Renal cortex interstitium (tissue), 11 donors: Measurements from ENCODE around the gene SKIC8. TPM values are rescaled to one million over a fixed set of nuclear protein-coding genes. Genes with fewer than 3 reads are reported as not detected.
"Not testable (repeated sequence)": the region's sequence is repeated elsewhere in the genome, so short reads cannot be mapped to it uniquely, and the experiment has no call there.

Source experiments
- DNase-seq, 11 donors: peaks; one replicate each; pipeline ENCODE4 v3.0.0-alpha.2; 2013; ENCODE audit warnings: low read depth in 9 of 11, low spot score in 4 of 11; ENCODE audit errors: extremely low read depth in 1 of 11
- polyA plus RNA-seq, 3 donors: library from polyadenylated mRNA; unstranded; fragments of 120-200 nt; gene quantifications; one replicate each; pipeline ENCODE4 v1.2.1, GENCODE V29; 2013; ENCODE audit not compliant: insufficient read length in 3 of 3

Gene SKIC8
- polyA plus RNA-seq, 3 donors, result 103 to 108 (median 108) TPM

GRCh38 chr15:78266806-78267205 lies 32.6 kb downstream of the SKIC8 start:
- no peak for DNase-seq

DNA sequence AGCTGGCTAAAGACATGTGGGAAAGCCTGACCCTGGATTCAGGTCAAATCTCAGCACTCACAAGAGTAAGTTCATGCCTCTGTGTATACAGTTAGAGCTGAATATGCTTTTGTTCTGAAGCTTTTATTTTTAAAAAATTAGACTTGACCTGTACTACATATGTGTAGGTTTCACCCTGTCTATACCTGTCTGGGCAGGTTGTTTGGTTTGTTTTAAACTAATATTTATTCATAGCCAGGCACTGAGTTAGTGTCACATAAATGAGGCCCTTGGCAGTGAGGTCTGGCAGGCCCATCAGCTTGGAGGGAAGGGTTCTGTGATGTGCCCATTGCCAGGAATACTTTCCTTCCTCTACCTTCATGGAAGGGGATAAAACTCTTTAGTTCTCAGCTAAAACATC lies 33.2 kb downstream of the SKIC8 start:
- no peak for DNase-seq

- no peak for DNase-seq
These were observed 33.6 kb downstream of the SKIC8 start for GRCh38 chr15:78265752-78266224.

DNA sequence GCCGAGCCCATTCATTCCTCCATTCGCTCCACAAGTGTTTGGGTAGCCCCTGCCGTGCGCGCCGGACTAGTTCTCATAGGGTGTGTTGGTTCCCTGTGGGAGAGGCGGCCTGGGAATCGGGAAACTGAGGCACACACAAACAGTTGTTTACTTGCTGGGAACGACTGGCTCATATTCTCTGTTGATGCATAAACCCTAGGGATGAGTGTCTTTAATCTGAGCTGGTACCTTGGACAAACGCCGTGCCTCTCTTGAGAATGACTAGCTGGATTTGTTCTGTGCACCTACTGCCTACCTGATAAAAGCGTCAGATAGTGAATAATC lies 34.3 kb downstream of the SKIC8 start:
- DNase-seq, result no peak

DNA sequence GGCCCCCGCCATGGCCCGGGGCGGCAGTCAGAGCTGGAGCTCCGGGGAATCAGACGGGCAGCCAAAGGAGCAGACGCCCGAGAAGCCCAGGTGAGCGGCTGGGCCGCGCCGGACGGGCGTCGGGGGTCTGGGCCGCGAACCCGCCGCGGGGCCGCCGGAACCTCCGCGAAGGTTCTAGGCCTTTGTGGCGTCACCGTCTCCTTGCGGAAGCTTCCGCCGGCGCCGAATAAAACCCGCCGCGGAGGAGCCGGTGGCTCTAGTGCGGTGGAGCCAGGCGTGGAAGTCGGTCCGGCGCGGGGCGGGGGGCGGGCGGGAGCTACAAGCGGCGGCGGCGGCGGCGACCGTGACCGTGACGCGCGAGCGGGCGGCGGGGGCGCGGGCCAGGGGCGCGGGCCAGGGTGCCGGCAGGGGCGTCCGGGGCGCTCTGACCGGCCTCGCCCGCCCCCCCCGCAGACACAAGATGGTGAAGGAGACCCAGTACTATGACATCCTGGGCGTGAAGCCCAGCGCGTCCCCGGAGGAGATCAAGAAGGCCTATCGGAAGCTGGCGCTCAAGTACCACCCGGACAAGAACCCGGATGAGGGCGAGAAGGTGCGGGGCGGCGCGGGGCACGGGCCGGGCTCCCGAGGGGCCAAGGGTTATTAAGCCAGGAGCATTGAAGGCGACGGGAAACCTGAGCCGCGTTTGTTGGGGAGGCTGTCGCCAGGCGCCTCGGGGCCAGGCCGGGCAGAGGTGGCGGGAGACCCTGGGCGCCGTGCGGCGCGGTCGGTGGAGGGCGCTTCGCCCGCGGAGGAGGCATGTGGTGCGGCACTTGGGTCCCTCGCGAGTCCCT lies 34.9 kb downstream of the SKIC8 start, which contains the start of gene DNAJA4:
Gene DNAJA4, plus strand, starts transcription at position 259 of the 833 bp plus-strand sequence. Its CDS starts 202 bp downstream, at position 461.
- DNase-seq, result peak in 6 of 11 donors; percentile 29 to 52 (median 42)

DNA sequence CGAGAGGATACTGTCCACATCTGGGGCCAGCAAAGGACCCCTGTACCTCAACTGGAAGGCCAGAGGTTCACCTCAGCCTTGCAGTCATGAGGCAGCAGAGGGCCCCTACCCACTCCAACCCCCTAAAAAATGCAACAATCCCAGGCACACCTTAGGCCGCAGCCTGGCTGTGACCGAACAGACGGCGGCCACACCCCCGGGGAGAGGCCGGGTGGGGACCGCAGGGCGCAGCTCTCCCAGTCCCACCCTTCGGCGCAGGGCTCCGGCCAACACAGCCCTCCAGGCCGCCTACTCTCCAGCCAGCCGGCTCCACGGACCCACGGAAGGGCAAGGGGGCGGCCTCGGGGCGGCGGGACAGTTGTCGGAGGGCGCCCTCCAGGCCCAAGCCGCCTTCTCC lies 35.5 kb downstream of the SKIC8 start:
- DNase-seq, result no peak

DNA sequence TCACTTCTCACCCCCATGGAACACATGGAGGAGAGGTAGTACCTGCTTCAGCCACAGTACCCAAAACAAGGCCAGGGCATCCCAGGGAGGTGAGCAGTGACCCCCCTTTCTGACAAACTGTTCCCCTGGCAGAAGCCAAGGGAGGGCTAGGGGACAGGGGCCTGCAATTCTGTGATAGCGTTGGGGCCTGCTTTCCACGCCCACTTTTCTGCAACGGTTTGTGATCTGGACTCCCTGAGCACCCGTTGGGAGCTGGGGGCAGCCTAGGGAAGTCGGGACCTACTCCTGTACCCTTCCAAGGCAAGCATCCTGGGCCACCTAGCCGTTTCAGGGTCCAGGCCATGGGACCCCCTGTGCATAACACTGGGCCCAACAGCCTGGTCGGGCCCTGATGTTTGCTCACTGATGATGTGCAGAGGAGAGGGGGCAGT lies 36.0 kb downstream of the SKIC8 start:
- DNase-seq, result no peak

GRCh38 chr15:78261062-78261461 lies 38.3 kb downstream of the SKIC8 start:
- no peak for DNase-seq

- no peak for DNase-seq
These were observed 38.9 kb downstream of the SKIC8 start for GRCh38 chr15:78260489-78260888.

- no peak for DNase-seq
These were observed 40.2 kb downstream of the SKIC8 start for GRCh38 chr15:78259232-78259631.

DNA sequence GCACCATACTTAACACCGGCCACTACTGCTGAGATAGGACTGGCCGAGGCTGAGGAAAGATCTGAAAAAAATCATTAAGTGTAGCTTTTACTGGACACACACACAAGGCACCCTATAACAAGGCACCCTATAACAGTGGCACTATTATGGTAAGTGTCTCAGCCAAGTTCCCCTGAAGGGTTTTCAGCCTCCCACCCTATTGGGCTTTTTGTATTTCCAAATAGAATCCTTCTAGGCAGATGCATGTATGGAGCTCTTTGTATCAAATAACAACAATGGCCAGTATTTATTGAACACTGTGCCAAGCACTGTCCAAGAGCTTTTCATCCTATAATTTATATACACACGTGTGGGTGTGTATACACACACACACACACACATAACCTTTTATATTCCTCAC lies 41.7 kb downstream of the SKIC8 start:
- DNase-seq, result no peak

- DNase-seq, result no peak
These were observed 43.4 kb downstream of the SKIC8 start for GRCh38 chr15:78256044-78256437.

DNA sequence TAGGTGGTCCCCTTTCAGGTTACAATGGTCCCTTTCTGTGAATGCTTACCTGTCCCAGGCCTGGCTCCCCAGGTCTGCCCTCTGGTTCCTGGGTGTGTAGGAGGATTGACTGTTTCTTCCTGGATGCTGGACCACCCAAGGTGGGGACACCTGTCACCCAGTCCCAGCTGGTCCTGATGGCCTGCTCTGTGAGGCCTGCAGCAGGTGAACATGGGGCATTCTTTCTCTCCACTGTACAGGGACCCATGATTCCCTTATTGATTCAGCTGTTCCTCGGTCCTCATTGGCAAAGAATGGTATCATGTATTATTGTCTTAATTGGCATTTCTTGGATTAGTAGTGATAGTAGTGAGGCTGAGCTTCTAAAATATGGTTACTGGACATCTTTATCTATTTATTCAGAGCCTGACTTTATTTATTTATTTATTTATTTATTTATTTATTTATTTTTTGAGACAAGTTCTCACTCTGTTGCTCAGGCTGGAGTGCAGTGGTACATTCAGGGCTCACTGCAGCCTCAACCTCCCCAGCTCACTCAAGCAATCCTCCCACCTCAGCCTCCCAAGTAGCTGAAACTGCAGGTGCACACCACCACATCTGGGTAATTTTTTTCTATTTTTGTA lies 43.9 kb downstream of the SKIC8 start:
- DNase-seq, result no peak

- DNase-seq, result no peak
These were observed 48.3 kb downstream of the SKIC8 start for GRCh38 chr15:78251136-78251535.

- no peak for DNase-seq
These were observed 50.3 kb downstream of the SKIC8 start for GRCh38 chr15:78249131-78249530.

GRCh38 chr15:78247911-78248310 lies 51.5 kb downstream of the SKIC8 start:
- DNase-seq, result no peak

DNA sequence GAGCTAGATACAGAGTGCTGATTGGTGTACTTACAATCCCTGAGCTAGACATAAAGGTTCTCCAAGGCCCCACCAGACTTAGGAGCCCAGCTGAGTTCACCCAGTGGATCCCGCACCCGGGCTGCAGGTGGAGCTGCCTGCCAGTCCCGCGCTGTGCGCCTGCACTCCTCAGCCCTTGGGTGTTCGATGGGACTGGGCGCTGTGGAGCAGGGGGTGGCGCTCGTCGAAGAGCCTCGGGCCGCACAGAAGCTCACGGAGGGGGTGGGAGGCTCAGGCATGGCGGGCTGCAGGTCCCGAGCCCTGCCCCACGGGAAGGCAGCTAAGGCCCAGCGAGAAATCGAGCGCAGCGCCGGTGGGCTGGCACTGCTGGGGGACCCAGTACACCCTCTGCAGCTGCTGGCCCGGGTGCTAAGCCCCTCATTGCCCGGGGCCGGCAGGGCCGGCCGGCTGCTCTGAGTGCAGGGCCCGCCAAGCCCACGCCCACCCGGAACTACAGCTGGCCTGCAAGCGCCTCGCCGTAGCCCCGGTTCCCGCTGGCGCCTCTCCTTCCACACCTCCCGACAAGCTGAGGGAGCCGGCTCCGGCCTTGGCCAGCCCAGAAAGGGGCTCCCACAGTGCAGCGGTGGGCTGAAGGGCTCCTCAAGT lies 53.3 kb downstream of the SKIC8 start:
- DNase-seq, result not testable (repeated sequence)

- DNase-seq, result not testable (repeated sequence)
These were observed 54.0 kb downstream of the SKIC8 start for GRCh38 chr15:78245392-78245791.

- no peak for DNase-seq
These were observed 54.5 kb downstream of the SKIC8 start for GRCh38 chr15:78244893-78245292.

GRCh38 chr15:78244101-78244500 lies 55.3 kb downstream of the SKIC8 start:
- DNase-seq, result no peak
